Mesothelial cell of epicardium (in vitro differentiated cells): Measurements from ENCODE around the gene IL17RE. TPM values are rescaled to one million over a fixed set of nuclear protein-coding genes. Genes with fewer than 3 reads are reported as not detected.
"Not testable (repeated sequence)": the region's sequence is repeated elsewhere in the genome, so short reads cannot be mapped to it uniquely, and the experiment has no call there.

Experiments
- DNase-seq, 2 experiments: peaks; one replicate each; pipeline ENCODE4 v3.0.0; 2021; ENCODE audit warnings: low spot score in 2 of 2; ENCODE audit not compliant: unreplicated experiment in 2 of 2
- H3K27ac Mint-ChIP-seq: 2 replicates; pipeline ENCODE4 v1.8.0; 2021; ENCODE audit warnings: mixed read lengths
- H3K27me3 Mint-ChIP-seq: 2 replicates; pipeline ENCODE4 v1.8.0; 2021; ENCODE audit warnings: low read depth, mixed read lengths
- H3K36me3 Mint-ChIP-seq: 2 replicates; pipeline ENCODE4 v1.8.0; 2021; ENCODE audit warnings: mixed read lengths
- H3K4me1 Mint-ChIP-seq: 2 replicates; pipeline ENCODE4 v1.8.0; 2021; ENCODE audit warnings: mixed read lengths
- H3K4me3 Mint-ChIP-seq: 2 replicates; pipeline ENCODE4 v1.8.0; 2021; ENCODE audit warnings: mild to moderate bottlenecking, moderate library complexity, mixed read lengths
- H3K9me3 Mint-ChIP-seq: 2 replicates; pipeline ENCODE4 v1.8.0; 2021; ENCODE audit warnings: mixed read lengths
- CTCF ChIP-seq: fragments of 200-600 bp; sonication (generic); IDR thresholded peaks from one replicate; pipeline ENCODE4 v1.5.0; 2021; ENCODE audit warnings: antibody characterized with exemption; ENCODE audit not compliant: unreplicated experiment
- total RNA-seq: library from RNA; stranded (reverse); gene quantifications from 3 replicates; pipeline ENCODE4 v1.2.1, GENCODE V29; 2021

IL17RE gene
- total RNA-seq, 1 donor from 2014 or later, result 24.1 TPM

- H3K4me1 Mint-ChIP-seq, result peaks cover 44% of the 10 kb centered on the region
- no peaks in the 10 kb centered on the region for H3K9me3 Mint-ChIP-seq
- no peak for DNase-seq
- TF ChIP-seq CTCF, result no peak
- no peaks in the 10 kb centered on the region for H3K27me3 Mint-ChIP-seq
- peaks cover 7% of the 10 kb centered on the region for H3K36me3 Mint-ChIP-seq
- H3K4me3 Mint-ChIP-seq, result no peak overlapping the region
- H3K27ac Mint-ChIP-seq, result peak overlapping the region; percentile 60
These were observed 4.0 kb upstream of the IL17RE start for GRCh38 chr3:9898467-9899241.

GRCh38 chr3:9899289-9899791 lies 3.3 kb upstream of the IL17RE start:
- peaks cover 3% of the 10 kb centered on the region for H3K36me3 Mint-ChIP-seq
- H3K4me1 Mint-ChIP-seq, result peaks cover 49% of the 10 kb centered on the region
- H3K27ac Mint-ChIP-seq, result no peak overlapping the region
- no peak for TF ChIP-seq CTCF
- no peaks in the 10 kb centered on the region for H3K27me3 Mint-ChIP-seq
- no peaks in the 10 kb centered on the region for H3K9me3 Mint-ChIP-seq
- no peak overlapping the region for H3K4me3 Mint-ChIP-seq
- DNase-seq, result no peak

- not testable (repeated sequence) for DNase-seq, H3K9me3 Mint-ChIP-seq, H3K27me3 Mint-ChIP-seq, H3K36me3 Mint-ChIP-seq, H3K4me3 Mint-ChIP-seq, H3K27ac Mint-ChIP-seq
- H3K4me1 Mint-ChIP-seq, result peaks cover 49% of the 10 kb centered on the region
These were observed 1.7 kb upstream of the IL17RE start for GRCh38 chr3:9900965-9901415.

GRCh38 chr3:9901967-9902366 lies 681 bp upstream of the IL17RE start:
- H3K36me3 Mint-ChIP-seq, result no peaks in the 10 kb centered on the region

GRCh38 chr3:9903238-9903624 lies 583 bp downstream of the IL17RE start:
- H3K27me3 Mint-ChIP-seq, result no peaks in the 10 kb centered on the region
- TF ChIP-seq CTCF, result no peak
- peak overlapping the region; percentile 71 for H3K4me3 Mint-ChIP-seq
- no peak for DNase-seq
- H3K4me1 Mint-ChIP-seq, result peaks cover 37% of the 10 kb centered on the region
- H3K36me3 Mint-ChIP-seq, result peaks cover 2% of the 10 kb centered on the region
- H3K27ac Mint-ChIP-seq, result peak overlapping the region; percentile 90
- no peaks in the 10 kb centered on the region for H3K9me3 Mint-ChIP-seq

More at GRCh38 chr3:9901967-9902366, 681 bp upstream of the IL17RE start:
- Mint-ChIP-seq H3K4me1 (peaks cover 49% of the 10 kb centered on the region), H3K9me3 (no peaks in the 10 kb centered on the region), H3K27me3 (no peaks in the 10 kb centered on the region), H3K27ac (peak overlapping the region; percentile 90), H3K4me3 (peak overlapping the region; percentile 71)
- no peak for DNase-seq
- no peak for TF ChIP-seq CTCF

GRCh38 chr3:9903904-9904303 lies 1.3 kb downstream of the IL17RE start:
- Mint-ChIP-seq H3K27ac (peak overlapping the region; percentile 90), H3K27me3 (no peaks in the 10 kb centered on the region), H3K9me3 (no peaks in the 10 kb centered on the region), H3K36me3 (peaks cover 2% of the 10 kb centered on the region), H3K4me3 (peak overlapping the region; percentile 71), H3K4me1 (peaks cover 30% of the 10 kb centered on the region)
- no peak for TF ChIP-seq CTCF
- DNase-seq, result no peak
